ENCODE data around the gene HIRA.

- TF ChIP-seq REST (IDR thresholded peaks at IDR 0.05; ENCODE audit: low read depth) (no peak), YY1 (IDR thresholded peaks at IDR 0.05; ENCODE audit: low read depth) (no peak), TAF1 (IDR thresholded peaks at IDR 0.05; ENCODE audit: low read depth) (no peak), TCF12 (IDR thresholded peaks at IDR 0.05; ENCODE audit: low read depth) (no peak), RAD21 (IDR thresholded peaks at IDR 0.05; ENCODE audit: low read depth) (no peak), EP300 (IDR thresholded peaks at IDR 0.05; ENCODE audit: borderline replicate concordance) (no peak), NFIC (IDR thresholded peaks at IDR 0.05) (no peak), CREB1 (IDR thresholded peaks at IDR 0.05; ENCODE audit: low read depth) (no peak), CEBPB (IDR thresholded peaks at IDR 0.05) (no peak), EGR1 (IDR thresholded peaks at IDR 0.05) (no peak), MAX (IDR thresholded peaks at IDR 0.05) (no peak), FOXM1 (IDR thresholded peaks at IDR 0.05; ENCODE audit: borderline replicate concordance, low read depth) (no peak), ZBTB7A (IDR thresholded peaks at IDR 0.05; ENCODE audit: low read depth) (no peak), TEAD4 (IDR thresholded peaks at IDR 0.05) (no peak)
Measured at GRCh38 chr22:19353363-19354131, 78.0 kb downstream of the HIRA start.

All from Ishikawa (cell line).